ENCODE measurements around the gene METAP1D.
A peak's percentile ranks its signal among the peaks of the same experiment; 100 is the strongest.
"Not testable (repeated sequence)": the region's sequence is repeated elsewhere in the genome, so short reads cannot be mapped to it uniquely, and the experiment has no call there.

The METAP1D gene

GRCh38 chr2:172049567-172050120, 49.9 kb downstream of the METAP1D start:
- DNase-seq = no peak

GRCh38 chr2:172050479-172051125, 50.8 kb downstream of the METAP1D start:
- DNase-seq = no peak

- DNase-seq = peak; percentile 35 to 76
Observed at GRCh38 chr2:172052000-172052983, 52.5 kb downstream of the METAP1D start.

GRCh38 chr2:172053486-172053885, 53.7 kb downstream of the METAP1D start:
- DNase-seq = no peak

GRCh38 chr2:172056293-172056692, 56.5 kb downstream of the METAP1D start:
- DNase-seq = no peak

- no peak for DNase-seq
Observed at GRCh38 chr2:172058660-172059059, 58.9 kb downstream of the METAP1D start.

- not testable (repeated sequence) for DNase-seq
Observed at GRCh38 chr2:172060118-172060517, 60.4 kb downstream of the METAP1D start.

- DNase-seq = no peak
Observed at GRCh38 chr2:172062402-172063004, 62.8 kb downstream of the METAP1D start.

GRCh38 chr2:172063446-172063845, 63.7 kb downstream of the METAP1D start:
- no peak for DNase-seq

- no peak for DNase-seq
Observed at GRCh38 chr2:172065111-172065510, 65.4 kb downstream of the METAP1D start.

GRCh38 chr2:172066394-172066886, 66.7 kb downstream of the METAP1D start:
- peak; percentile 32 to 65 for DNase-seq

GRCh38 chr2:172067905-172068304, 68.2 kb downstream of the METAP1D start:
- not testable (repeated sequence) for DNase-seq

GRCh38 chr2:172070936-172071335, 71.2 kb downstream of the METAP1D start:
- DNase-seq = no peak

- DNase-seq = peak; percentile 69 to 94
Observed at GRCh38 chr2:172072303-172072702, 72.5 kb downstream of the METAP1D start.

- DNase-seq = peak; percentile 66 to 88
Observed at GRCh38 chr2:172072706-172073105, 73.0 kb downstream of the METAP1D start.

- DNase-seq = no peak
Observed at GRCh38 chr2:172073518-172073917, 73.8 kb downstream of the METAP1D start.

GRCh38 chr2:172074254-172074653, 74.5 kb downstream of the METAP1D start:
- DNase-seq = no peak

- DNase-seq = no peak
Observed at GRCh38 chr2:172079416-172079815, 79.7 kb downstream of the METAP1D start.

GRCh38 chr2:172079838-172080640, 80.3 kb downstream of the METAP1D start:
- no peak for DNase-seq

- no peak for DNase-seq
Observed at GRCh38 chr2:172080641-172081220, 81.0 kb downstream of the METAP1D start.

GRCh38 chr2:172081221-172082022, 81.7 kb downstream of the METAP1D start:
- no peak for DNase-seq

Data from NCI-H2081 (cell line).